ENCODE results near the gene TOMM34. TPM values are rescaled to one million over a fixed set of nuclear protein-coding genes. Genes with fewer than 3 reads are reported as not detected.

Gene TOMM34
- total and polyA plus RNA-seq, 2 of the 13 experiments (the other 11 are each of a cell fraction or from before 2014, with no cell fraction given) = 36.2 to 52.0 TPM

DNA sequence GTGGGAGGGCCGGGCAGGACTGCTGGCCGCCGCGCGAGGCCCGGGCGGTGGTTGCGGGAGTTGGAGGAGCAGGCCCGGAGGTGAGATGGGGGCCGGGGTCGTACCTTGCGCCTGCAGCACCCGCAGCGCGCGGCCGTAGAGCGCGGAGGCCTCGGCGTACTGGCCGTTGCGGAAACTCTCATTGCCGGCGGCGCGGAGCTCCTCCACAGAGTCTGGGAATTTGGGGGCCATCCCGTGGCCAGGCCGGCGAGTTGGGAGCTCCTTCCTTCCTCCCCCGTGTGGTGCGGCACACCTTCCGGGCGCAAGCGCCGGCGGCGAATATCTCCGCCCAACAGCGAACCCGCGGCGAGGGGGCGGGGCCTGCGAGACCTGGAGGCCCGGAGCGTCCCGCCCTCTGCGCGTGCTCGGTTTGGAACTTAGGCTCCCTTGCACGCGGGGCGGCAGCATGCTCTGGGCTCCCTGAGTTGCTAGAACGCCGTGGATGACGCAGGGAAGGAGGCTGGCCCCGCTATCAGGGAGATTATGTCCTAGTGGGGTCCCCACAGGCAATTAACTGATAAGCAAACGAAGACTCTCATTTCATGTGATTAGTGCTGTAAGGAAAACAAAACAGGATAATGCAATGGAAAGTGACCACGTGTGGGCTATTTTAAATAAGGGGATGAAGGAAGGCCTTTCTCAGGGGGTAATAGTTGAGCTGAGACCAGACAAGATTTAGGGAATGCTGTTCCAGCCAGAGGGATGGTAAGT lies at the start of gene TOMM34 (continued):
- TF ChIP-seq, protein P1, sequence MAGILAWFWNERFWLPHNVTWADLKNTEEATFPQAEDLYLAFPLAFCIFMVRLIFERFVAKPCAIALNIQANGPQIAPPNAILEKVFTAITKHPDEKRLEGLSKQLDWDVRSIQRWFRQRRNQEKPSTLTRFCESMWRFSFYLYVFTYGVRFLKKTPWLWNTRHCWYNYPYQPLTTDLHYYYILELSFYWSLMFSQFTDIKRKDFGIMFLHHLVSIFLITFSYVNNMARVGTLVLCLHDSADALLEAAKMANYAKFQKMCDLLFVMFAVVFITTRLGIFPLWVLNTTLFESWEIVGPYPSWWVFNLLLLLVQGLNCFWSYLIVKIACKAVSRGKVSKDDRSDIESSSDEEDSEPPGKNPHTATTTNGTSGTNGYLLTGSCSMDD (CRISPR knock-in tag; IDR thresholded peaks at IDR 0.05) = no peak
- TF ChIP-seq, protein P2, sequence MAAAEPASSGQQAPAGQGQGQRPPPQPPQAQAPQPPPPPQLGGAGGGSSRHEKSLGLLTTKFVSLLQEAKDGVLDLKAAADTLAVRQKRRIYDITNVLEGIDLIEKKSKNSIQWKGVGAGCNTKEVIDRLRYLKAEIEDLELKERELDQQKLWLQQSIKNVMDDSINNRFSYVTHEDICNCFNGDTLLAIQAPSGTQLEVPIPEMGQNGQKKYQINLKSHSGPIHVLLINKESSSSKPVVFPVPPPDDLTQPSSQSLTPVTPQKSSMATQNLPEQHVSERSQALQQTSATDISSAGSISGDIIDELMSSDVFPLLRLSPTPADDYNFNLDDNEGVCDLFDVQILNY (CRISPR knock-in tag; conservative IDR thresholded peaks at IDR 0.05) = 0 out of 2 replicates have a peak, but pooled peaks have one; percentile 52
- TF ChIP-seq JDP2 (CRISPR knock-in tag; IDR thresholded peaks at IDR 0.05; ENCODE audit: borderline replicate concordance) (peak; percentile 91; the same call in 1 of the 2 replicates), SAFB2 (CRISPR knock-in tag; IDR thresholded peaks at IDR 0.05; ENCODE audit: borderline replicate concordance, low read depth) (peak; percentile 96), GABPB1 (CRISPR knock-in tag; IDR thresholded peaks at IDR 0.05) (peak; percentile 90), ATAD3A (CRISPR knock-in tag; IDR thresholded peaks at IDR 0.05) (no peak), RBM39 (IDR thresholded peaks at IDR 0.05; ENCODE audit: low read depth, low read length, poor library complexity, severe bottlenecking) (peak; percentile 87), ZNF619 (CRISPR knock-in tag; IDR thresholded peaks at IDR 0.05) (peak; percentile 82; the same call in 1 of the 2 replicates), MED13 (CRISPR knock-in tag; IDR thresholded peaks at IDR 0.05) (peak; percentile 54), TBL1XR1 (IDR thresholded peaks at IDR 0.05; ENCODE audit: borderline replicate concordance, low read length, partially characterized antibody) (peak; percentile 31), ZNF205 (CRISPR knock-in tag; IDR thresholded peaks at IDR 0.05) (peak; percentile 95), PRMT3 (CRISPR knock-in tag; IDR thresholded peaks at IDR 0.05; ENCODE audit: borderline replicate concordance, low read depth) (no peak), KLF6 (CRISPR knock-in tag; IDR thresholded peaks at IDR 0.05) (peak; percentile 96), PAWR (CRISPR knock-in tag; IDR thresholded peaks at IDR 0.05; ENCODE audit: borderline replicate concordance) (no peak), ZNF543 (CRISPR knock-in tag; IDR thresholded peaks at IDR 0.05) (peak; percentile 96), SNAPC2 (CRISPR knock-in tag; IDR thresholded peaks at IDR 0.05) (peak; percentile 97), SRSF4 (IDR thresholded peaks at IDR 0.05; ENCODE audit: low read depth, low read length, poor library complexity, severe bottlenecking) (no peak), HMGA1 (CRISPR knock-in tag; conservative IDR thresholded peaks at IDR 0.05) (no peak), XRCC5 (optimal IDR thresholded peaks at IDR 0.05; ENCODE audit: low read length) (peak; percentile 80), ZNF431 (CRISPR knock-in tag; IDR thresholded peaks at IDR 0.05; ENCODE audit: borderline replicate concordance, low read depth) (peak; percentile 71; the same call in 1 of the 2 replicates), MEIS2 (CRISPR knock-in tag; IDR thresholded peaks at IDR 0.05) (peak; percentile 92), MXD4 (CRISPR knock-in tag; IDR thresholded peaks at IDR 0.05) (peak; percentile 95), ZNF746 (CRISPR knock-in tag; IDR thresholded peaks at IDR 0.05) (peak; percentile 79), RARA (CRISPR knock-in tag; IDR thresholded peaks at IDR 0.05) (no peak)
- TF ChIP-seq, protein P3, sequence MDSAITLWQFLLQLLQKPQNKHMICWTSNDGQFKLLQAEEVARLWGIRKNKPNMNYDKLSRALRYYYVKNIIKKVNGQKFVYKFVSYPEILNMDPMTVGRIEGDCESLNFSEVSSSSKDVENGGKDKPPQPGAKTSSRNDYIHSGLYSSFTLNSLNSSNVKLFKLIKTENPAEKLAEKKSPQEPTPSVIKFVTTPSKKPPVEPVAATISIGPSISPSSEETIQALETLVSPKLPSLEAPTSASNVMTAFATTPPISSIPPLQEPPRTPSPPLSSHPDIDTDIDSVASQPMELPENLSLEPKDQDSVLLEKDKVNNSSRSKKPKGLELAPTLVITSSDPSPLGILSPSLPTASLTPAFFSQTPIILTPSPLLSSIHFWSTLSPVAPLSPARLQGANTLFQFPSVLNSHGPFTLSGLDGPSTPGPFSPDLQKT (CRISPR knock-in tag; IDR thresholded peaks at IDR 0.05; ENCODE audit: borderline replicate concordance) = 0 out of 2 replicates have a peak, but pooled peaks have one; percentile 33
- TF ChIP-seq, protein P4, sequence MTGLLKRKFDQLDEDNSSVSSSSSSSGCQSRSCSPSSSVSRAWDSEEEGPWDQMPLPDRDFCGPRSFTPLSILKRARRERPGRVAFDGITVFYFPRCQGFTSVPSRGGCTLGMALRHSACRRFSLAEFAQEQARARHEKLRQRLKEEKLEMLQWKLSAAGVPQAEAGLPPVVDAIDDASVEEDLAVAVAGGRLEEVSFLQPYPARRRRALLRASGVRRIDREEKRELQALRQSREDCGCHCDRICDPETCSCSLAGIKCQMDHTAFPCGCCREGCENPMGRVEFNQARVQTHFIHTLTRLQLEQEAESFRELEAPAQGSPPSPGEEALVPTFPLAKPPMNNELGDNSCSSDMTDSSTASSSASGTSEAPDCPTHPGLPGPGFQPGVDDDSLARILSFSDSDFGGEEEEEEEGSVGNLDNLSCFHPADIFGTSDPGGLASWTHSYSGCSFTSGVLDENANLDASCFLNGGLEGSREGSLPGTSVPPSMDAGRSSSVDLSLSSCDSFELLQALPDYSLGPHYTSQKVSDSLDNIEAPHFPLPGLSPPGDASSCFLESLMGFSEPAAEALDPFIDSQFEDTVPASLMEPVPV (CRISPR knock-in tag; IDR thresholded peaks at IDR 0.05) = peak; percentile 99
